GM21447 (cell line): Measurements from ENCODE around the gene FOXO1.

Experiments used
- ATAC-seq: cut with Tn5 transposase; IDR thresholded peaks from one replicate; pipeline ENCODE4 v1.9.1; 2021; ENCODE audit not compliant: unreplicated experiment

Gene FOXO1

DNA sequence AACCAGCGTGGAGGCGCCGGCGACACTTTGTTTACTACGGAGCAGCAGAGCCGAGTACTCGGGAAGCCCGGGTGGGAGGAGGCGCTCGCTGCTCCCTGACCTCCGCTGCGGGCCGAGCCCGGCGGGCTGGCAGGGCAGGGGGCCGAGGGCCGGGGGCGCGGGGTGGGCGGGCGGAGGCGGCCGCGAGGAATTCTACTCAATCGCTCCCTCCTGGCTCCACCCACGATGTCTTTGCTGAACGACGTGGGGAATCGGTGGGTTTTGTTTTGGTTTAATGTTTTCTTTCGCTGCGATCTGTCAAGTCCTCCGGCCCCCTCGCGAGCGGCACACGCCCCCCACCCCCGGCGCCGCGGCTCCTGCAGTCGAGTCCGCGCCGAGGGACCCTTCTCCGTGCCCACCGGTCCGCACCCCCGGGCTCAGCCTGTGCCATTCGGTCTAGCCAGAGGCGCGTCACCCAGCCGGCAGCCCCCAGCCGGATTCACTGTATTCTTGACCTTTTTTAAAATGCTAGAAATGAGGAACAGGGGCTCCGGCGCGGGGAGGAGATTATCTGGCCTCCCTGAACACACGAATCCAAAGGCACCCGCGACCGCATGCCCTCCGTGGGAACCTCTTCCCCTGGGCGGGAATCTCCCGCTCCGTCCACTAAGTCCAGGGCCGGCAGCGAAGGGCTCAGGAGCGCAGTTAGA is 636 bp upstream of the FOXO1 start:
- ATAC-seq: peak; percentile 14

DNA sequence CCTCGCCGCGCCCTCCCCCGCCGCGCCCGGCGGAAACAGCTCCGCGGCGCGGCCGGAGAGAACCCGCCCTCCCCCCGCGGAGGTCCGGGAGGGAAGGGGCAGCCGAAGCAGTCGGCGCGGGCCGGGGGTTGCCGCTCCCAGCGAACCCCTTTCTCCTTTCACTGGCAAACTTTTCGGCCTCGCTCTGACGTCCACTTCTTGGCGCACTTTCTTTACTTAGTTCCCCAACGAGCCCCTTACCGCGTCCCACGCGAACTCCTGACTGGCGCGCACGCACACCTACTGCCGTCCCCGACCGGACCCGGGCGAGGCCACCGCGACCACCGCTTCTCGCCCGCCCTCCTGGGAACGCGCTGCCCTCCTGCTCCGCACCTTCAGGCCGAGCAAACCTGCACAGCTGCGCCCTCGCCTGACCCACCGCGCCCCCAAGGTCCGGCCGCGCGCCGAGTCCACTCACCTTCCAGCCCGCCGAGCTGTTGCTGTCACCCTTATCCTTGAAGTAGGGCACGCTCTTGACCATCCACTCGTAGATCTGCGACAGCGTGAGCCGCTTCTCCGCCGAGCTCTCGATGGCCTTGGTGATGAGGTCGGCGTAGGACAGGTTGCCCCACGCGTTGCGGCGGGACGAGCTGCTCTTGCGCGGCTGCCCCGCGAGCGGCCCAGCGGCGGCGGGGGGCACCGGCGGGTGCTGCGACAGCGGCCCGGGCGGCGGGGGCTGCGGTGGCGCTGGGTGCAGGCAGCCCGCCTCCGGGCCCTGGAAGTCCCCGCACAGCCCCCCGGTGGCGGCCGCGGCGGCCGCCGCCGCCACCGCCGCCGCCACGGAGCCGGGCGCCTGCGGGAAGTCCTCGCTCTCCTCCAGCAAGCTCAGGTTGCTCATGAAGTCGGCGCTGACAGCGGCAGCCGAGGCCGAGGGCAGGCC is 1.1 kb downstream of the FOXO1 start:
- ATAC-seq: peak; percentile 6

DNA sequence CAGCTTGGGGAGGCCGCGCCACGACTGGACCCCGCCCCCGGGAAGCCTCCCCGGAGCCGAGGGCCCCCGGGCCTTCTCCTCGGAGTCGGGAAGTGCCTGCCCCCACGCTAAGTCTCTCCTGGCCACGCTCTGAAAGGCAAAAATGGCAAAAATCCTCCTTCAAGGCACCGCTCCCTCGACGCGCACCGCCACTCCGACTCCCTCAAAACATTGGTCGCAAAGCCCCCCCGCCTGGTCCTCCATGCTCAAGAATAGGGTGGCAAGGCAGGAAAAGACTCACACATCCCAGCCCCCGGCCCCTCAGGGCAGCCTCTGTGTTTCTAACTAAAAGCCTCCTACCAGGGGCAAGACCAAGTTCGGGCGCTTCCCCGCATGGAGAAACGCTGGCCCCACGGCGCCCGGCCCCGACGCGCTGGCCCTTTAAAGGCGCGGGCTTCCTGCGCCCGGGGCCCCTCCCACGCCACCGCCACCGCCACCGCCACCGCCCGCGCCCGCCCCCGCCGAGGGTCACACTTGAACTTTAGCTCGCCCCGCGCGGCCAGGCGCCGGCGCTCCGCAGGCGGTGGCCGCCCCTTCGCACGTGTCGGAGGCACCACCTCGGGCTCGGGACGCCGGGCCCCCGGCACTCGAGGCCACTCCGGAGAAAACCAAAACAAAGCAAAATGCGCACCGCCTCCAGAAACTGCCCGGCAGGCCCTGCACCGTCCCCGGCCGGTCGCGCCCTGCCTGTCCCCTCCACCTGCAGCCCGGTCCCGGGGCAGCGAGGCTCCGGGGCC is 1.9 kb downstream of the FOXO1 start:
- peak; percentile 24 for ATAC-seq

DNA sequence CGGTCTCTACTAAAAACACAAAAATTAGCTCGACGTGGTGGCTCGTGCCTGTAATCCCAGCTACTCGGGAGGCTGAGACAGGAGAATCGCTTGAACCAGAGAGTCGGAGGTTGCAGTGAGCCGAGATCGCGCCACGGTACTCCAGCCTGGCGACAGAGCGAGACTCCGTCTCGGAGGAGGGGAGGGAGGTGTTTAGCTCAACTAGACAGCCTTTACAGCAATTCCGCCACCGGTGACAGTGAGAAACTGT is 2.4 kb downstream of the FOXO1 start:
- ATAC-seq: peak; percentile 23

DNA sequence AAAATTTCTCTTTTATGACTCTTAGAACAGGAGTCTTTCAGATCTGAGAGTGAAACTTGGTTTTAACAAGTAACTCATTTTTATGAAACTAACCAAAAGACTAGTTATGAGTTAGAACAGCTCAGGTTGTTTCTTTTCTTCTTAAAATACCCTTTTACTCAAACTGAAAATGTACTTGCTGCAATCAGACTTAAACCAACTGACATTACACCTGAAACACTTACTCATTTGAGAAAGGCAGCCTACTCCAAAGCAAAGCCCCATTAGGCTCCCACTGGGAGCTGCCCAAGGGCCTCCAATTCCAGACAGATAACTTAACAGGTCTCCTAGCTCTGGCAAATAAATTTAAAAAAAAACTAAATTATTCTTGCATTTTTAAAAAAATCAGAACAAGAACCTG is 3.6 kb downstream of the FOXO1 start:
- peak; percentile 29 for ATAC-seq

DNA sequence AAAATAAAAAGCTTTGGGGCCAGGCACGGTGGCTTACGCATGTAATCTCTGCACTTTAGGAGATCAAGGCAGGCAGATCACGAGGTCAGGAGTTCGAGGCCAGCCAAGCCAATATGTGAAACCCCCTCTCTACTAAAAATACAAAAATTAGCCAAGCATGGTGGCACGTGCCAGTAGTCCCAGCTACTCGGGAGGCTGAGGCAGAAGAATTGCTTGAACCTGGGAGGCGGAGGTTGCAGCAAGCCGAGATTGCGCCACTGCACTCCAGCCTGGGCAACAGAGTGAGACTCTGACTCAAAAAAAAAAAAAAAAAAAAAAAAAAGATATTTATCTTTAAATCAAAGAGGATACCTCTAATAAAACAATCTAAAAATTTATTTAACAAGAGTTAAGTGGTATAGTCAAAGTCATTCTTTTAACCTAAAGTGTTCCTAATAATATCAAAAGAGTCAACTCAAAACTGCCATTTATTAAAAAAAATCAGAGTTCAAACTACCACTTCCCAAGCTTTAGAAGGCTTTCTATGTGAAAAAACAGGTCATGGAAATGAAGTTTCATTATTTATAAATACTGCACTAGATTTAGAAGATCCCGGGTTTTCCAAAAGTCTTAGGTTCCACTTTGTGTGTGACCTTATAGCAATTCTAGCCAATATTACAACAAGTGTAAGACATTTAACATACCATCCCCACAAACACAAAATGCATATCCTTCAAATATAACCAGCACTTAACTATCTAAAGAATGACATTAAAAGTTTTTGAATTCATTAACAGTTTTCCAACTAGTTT is 4.4 kb downstream of the FOXO1 start:
- no peak for ATAC-seq

DNA sequence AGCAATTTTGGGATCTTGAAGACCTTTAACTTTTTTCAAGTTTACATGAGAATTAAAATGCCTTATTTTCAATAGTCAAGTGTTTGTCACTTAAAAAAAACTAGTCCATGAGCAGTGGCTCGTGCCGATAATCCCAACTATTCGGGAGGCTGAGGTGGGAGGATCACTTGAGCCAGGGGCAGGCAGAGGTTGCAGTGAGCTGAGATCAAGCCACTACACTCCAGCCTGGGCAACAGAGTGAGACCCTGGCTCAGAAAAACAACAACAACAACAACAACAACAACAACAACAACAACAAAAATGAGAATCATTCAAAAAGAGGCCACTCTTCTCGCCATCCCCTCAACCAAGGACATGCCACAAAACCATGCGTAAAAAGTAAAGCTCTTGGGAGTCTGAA is 5.7 kb downstream of the FOXO1 start:
- ATAC-seq: no peak

DNA sequence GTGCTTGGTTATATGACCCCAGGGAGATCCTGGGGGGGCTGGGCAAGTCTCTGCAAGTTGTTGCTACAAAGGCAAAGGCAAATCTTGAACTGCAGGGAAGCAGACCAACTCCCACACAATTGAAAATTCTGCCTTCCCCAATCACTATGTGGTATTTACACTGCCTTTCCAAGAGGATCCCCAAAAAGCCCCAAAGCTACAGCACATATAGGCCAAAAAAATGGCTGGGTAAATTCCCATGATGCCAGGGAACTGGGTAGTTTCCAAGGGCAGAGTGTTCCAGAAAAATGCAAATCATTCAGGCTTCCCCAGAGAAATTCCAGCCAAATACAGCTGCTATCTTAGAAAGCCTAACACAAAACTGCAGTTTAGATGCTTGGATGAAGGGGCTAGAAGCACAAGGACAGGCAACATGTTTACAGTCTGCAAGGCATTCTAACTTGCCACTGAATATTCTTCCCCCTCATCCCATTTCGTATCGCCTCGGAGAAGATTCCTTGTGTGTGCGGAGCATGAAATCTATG is 6.2 kb downstream of the FOXO1 start:
- no peak for ATAC-seq

DNA sequence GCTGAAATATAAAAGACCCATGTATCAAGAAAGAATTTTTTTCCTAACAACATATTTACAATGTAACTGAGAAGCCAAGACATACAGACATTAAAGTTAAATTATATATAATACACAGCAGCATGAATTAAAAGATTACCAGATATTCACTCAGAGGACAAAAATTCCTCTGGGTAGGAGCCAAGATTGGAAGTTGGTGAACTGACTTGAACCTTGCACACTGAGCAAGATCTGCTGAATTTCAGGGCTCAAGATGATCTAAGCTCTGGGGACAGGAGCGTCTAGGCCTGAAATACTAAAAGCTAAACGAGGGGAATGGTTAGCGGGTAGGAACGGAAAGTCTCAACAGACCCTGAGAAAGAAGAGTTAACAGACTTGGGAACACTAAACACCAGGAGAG is 8.5 kb downstream of the FOXO1 start:
- no peak for ATAC-seq

DNA sequence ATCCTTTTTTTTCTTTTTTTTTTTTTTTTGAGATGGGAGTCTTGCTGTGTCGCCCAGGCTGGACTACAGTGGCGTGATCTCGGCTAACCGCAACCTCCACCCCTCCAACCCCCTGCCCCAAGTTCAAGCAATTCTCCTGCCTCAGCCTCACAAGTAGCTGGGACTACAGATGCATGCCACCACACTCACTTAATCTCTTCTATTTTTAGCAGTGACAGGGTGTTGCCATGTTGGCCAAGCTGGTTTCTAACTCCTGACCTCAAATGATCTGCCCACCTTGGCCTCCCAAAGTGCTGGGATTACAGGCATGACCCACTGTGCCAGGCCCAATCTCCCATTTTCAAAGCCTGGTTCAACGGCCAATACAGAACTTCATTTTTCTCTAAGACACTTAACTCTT is 9.1 kb downstream of the FOXO1 start:
- ATAC-seq: no peak

DNA sequence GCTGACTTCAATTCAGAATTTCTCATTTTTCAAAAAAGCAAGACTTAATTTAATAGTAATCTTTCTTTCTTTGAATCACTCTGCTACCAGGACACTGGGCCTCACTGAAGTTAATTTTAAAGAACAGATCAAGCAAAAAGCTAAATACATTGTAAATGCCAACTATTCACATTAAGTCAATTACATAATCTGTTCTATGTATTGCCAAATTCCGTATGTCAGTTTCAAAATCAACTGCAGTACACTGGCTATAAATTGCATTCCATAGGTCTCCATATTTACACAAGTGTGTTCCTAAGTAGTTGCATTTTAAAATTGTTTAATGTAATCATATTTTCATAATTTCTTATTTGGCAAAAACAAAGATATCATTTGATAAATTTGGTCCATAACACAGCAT is 10.1 kb downstream of the FOXO1 start:
- no peak for ATAC-seq

DNA sequence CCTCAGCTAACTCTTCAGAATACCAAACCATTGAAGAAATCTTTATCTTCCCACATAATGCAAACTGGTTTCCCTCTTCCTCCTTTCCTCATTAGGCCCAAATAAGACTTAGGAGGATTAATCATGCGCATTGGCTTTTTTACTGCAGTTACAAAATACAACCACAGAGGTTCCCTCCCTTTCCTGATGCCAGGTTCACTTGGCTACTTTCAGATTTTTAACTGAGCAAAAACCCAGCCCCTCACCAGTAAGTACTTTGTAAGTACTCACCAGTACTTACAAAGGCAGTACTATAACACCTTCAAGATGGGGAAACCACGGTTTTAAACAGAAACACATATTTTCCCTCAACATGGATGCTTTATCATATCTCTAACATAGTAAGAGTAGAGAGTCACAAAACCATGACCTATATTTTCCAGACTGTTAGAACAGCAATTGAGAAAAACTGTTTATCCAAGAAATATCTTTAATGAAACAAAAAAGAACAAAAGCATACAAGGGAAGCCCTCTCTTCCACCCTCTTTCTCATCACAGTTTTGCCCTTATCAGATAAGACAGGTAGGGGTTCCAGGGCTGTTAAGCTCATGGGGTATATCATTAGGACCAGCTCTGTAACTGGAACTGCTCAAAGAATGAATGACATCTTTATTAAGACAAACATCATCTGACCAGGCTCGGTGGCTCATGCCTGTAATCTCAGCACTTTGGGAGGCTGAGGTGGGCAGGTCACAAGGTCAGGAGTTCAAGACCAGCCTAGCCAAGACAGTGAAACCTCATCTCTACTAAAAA is 12.7 kb downstream of the FOXO1 start:
- ATAC-seq: no peak

DNA sequence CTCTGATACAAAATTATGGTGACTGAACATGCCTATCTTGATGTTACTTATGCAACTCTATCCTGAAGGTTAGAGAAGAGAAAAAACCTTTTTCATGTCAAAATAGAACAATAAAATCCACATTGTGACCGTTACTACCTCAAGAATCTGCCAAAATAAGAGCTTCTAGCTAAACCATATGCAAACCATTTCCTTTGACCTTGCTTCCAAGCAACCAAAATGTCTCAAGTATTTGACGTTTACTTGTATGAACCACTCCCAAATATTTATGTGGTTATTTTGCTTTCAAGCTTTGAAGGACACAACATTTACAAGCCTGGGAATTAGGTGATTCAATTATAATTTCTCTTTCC is 13.9 kb downstream of the FOXO1 start:
- peak; percentile 51 for ATAC-seq

DNA sequence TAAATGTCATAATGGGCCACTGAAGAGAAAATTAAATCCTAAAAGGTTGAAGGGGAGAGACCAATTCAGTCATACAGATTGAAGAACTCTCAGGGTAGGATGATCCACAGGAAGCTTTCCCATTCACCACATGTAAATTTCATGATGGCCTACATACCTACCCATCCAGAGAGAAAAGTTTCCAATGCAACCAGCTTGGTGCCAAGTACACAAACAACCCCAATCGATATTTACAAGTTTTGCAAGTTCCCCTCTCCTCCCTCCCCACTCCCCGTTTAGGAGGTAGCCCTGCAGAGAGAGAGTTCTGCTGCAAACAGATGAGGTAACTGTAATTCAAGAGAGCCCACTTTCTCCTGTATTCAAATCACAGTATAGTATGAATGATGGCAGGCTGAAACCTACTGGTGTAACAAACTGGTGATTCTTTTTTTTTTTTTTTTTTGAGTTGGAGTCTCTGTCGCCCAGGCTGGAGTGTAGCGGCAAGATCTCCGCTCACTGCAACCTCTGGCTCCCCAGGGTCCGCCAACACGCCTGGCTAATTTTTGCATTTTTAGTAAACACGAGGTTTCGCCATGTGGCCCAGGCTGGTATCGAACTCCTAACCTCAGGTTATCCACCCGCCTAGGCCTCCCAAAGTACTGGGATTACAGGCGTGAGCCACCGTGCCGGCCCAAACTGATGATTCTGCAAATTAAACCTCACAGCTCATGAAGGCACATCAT is 14.4 kb downstream of the FOXO1 start:
- peak; percentile 37 for ATAC-seq

DNA sequence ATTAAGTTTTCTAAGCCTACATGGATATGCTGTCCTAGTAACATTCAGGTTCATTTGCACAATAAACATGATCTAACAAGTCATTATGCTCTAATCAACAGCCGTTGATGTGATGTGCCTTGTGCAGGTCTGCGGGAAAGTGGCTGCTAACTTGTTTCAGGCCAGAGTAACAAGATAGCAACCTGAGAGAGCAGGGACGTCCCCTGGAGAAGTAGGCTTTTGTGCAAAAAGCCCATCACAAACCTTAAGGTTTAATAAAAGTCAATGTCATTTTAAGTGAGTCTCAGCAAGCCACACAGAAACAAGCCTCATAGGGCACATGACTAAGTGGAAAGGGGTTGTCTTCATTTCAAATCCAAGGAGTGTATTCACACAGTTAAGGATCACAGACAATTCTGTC is 17.6 kb downstream of the FOXO1 start:
- ATAC-seq: no peak

DNA sequence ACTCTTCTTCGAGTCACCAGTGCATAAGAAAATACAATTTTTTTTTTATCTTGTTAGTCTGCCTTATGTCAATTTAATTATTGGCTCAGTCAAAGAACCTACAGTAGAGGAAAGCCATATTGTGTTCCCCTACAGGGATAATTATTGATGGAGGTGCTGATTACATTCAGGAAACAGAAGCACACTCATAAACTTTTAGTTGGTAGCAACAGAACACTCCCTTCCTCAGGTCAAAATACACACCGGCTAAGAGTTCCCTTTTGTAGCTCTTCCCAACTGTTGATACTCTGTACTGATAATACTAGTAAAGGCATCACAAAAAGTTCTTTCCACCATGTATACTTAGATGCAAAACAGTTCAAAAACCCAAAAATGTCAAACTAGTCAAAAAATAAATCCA is 18.4 kb downstream of the FOXO1 start:
- no peak for ATAC-seq

DNA sequence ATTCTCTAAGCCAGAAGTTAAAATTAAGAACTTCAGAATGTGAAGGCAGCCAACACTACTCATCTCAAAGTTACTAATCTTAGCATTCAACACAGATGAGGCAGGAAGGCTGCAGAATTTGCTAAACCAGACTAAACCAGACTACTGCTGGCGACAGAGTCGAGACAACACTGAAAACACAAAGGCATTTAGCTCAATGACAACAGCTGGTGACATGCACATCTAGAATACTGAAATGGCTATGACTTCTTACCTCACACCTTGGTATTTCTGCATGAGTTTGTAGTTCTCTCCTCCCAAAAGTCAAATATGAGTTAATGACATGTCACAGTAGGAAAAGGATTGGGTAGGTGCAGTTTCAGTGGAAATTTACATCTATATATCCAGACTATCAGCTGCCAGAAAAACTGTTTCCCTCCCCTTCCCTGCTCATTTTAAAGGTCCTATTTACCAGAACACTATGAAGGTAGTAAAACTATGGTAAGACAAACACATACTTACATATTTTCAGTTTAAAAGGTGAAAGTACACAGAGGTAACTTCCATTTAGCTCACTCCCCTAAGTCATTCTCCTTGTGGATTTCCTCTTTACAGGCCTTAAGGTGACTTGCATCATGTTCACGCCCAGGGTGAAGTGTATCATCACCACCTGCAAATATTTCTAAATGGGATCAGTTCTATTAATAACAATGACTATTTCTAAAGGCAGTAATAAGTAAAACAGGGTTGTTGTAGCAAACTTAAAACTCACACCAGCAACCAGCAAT is 21.4 kb downstream of the FOXO1 start:
- no peak for ATAC-seq

DNA sequence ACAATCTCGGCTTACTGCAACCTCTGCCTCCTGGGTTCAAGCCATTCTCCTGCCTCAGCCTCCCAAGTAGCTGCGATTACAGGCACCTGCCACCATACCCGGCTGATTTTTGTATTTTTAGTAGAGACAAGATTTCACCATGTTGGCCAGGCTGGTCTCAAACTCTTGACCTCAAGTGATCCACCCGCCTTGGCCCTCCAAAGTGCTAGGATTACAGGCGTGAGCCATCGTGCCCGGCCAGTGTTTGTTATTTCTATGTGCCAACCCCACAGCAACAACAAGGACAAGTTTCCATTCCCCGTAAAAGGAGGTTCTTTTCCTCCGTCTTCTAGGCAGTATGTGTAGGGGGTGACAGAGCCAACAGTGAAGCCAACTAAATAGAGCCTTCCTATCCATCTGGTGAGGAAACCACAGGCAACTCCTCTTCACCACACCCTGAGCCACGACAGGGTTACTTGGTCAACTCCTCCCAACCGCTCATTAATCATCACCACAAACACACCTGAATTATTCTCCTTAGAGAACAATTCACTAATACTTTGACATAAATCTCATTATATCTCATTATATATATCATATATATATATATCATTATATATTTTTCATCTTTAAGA is 25.5 kb downstream of the FOXO1 start:
- ATAC-seq: no peak
